GM04503 (cell line): Measurements from ENCODE around the gene DLK2.
A peak's percentile ranks its signal among the peaks of the same experiment; 100 is the strongest.
"Not testable (repeated sequence)": the region's sequence is repeated elsewhere in the genome, so short reads cannot be mapped to it uniquely, and the experiment has no call there.

Source experiments
- DNase-seq: peaks from one replicate; pipeline ENCODE4 v3.0.0-alpha.2; 2012; ENCODE audit warnings: low read depth

The DLK2 gene

DNA sequence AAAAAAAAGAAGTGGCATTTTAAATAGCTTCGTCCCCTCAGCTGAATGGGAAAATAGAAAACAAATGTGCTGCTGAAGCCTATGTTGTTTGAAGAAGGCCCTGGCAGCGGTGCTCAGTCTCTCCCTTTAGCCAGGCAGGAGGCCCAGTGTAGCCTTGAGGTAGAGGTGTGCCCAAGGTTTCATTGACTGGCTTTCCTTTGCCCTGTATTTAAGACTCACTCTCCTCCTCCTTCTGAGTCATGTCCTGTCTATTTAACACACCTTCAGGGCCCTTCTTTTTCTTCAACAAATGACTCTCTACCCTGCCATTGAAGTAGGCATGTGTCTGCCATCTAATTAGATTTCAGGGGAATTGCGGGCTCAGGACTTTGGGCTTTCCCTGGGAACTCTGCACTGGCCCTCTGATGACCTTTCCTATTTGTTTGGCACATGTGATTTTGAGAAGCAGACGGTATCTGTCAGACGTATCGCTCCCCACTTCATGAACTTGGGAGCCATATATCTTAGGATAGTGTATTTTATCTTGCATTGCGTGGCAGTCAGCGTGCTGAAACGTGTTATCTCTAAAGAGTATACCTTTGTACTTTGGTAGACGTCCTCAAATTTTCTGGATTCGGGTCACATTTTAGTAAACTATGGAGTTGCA, 26.4 kb upstream of the DLK2 start:
- DNase-seq: no peak

DNA sequence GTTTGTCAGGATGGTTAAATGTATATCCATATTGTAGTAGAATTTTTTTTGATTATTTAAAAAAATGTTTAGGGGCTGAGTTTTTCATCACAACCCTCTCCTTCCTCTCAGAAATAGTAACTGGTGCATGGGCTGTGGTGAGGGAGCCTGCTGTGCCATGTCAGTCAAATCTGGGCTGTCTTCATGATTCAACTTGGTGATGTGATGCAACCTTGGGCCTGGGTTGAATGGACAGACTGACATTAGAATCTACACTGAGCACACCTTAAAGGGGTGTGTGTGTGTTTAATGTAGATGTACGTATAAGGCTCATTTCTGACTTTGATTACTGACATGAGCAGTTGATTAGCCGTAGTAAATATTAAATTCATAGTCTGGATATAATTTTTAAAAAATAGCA, 25.7 kb upstream of the DLK2 start:
- no peak for DNase-seq

DNA sequence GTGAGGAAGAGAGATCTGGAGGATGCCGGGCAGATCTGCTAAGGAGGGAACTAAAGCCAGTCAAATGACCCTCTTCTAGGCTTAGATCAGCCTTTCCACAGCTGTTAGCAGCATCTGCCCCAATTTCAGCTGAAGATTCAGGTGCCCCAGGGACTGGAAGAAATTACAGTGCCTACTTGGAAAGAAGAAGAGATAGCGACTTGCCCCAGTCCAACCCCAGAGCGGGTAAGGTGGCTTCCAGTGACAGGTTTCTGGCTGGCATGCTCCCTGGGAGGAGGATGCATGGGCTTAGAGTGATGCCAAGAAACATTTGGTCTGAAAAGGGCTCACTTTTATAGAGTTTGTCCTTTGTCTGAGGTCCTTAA, 22.6 kb upstream of the DLK2 start:
- no peak for DNase-seq

DNA sequence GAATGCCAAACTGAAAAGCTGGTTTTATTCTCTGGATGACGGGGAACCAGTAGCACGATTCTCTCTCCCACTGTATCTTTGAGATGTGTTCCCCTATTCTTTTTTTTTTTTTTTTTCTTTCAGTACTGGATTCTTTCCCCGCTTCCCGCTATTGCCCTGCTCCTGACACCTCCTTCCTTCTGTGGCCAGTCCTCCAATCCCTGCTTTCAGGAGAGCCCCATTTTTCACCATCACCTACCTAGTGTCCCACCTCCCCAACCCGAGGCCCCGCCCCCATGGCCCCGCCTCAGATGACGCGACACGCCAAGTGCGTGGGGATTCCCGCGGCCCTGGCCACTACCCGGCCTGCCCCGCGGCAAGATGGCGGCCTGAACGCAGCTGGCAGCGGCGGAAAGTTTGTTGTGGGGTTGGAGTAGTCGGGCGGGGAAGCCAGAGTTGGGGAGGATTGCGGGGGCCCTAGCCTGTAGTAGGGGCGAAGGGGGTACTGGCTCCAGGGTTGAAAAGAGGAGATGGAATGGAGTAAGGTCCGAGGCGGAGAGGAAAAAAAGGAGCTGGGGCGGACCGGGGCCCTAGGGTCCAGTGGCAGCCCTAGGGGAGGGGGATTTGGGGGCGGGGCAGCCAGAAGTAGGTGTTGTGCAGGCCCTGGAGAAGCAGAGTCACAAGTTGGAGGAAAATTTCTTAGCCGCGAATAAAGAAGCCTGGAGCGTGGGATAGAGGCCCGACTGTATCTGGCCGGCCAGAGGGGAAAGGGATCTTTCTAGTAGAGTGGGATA, 22.1 kb upstream of the DLK2 start, which contains the start of gene TJAP1:
Gene TJAP1 (plus strand): TSS at position 336 of the 773 bp plus-strand sequence. CDS start 21,432 bp downstream, outside the sequence.
- peak; percentile 31 for DNase-seq

DNA sequence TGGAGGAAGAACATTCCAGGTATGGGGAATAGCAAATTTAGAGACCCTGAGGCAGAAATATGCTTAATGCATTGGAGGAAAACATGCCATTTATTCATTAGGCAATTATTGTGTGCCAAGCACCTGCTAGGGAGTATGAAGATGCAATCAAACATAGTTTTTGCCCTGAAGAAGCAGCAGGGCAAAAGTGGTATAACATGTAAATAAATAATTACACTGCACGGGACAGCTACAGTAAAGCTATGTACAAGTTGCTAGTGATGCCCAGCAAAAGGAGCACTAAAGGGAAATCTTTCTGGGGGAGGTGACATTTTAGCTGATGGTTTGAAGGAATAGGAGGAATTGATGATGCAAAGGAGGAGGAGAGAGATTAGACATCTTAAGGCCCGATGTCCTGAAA, 21.4 kb upstream of the DLK2 start:
- DNase-seq: no peak

DNA sequence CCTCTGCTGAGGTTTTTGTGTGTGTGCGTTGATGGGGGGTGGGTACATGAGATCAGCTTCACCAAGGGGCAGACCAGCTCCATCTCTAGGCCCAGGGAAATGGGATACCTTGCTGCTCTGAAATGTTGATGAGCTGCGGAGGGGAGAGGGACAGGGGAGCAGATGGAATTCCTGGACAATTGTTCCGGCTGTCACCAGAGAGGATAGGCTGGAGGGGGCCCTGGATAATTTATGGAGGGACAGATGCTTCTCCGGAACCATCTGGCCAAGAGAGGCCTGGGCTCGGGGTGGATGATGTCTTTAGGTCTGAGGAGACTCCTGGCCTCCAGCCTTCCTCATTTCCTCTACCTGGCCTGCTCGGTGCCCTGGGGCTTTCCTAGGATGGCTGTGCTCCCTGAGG, 20.2 kb upstream of the DLK2 start:
- DNase-seq: no peak

DNA sequence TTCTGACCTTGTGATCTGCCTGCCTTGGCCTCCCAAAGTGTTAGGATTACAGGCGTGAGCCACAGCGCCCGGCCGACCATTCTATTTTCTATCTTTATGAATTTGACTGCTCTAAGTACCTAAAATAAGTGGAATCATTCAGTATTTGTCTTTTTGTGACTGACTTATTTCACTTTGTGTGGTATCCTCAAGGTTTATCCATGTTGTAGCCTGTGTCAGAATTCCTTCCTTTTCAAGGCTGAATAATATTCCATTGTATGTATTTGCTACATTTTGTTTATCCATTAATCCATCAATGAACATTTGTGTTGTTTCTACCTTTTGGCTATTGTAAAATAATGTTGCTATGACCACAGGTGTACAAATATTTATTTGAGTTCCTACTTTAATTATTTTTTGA, 17.2 kb upstream of the DLK2 start:
- DNase-seq: no peak

DNA sequence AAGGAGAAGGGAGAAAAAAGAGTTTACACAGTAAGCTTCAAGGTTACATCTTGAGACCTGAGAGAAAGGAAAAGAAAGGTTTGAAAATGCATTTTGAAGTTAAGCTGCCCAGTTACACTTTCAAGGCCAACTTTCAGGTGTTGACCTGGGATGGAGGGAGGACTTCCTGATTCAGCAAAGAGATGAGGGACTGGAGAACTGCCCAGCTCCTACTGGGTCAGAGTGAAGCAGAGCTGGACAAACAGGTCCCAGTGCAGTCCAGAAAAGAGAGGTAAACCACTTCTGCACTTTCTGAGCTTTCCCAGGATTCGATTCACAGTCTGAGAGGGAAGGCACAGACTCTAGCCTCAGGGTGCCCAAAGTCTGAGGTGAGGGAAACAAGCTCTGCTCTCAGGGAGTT, 16.1 kb upstream of the DLK2 start:
- no peak for DNase-seq

DNA sequence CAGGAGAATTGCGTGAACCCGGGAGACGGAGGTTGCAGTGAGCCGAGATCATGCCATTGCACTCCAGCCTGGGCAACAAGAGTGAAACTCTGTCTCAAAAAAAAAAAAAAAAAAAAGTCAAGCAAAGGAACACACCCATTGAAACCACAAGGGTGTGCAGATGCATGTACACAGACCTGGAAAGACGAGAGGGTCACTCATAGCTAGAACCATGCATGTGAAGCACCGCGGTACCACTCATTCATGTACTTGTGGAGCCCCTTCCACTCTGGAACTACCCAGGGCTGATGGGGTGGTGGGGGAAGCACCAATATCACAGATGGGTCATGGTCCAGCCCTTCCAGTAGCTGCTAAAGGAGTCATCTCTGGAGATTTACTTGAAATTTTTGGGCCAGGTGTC, 14.6 kb upstream of the DLK2 start:
- DNase-seq: no peak

DNA sequence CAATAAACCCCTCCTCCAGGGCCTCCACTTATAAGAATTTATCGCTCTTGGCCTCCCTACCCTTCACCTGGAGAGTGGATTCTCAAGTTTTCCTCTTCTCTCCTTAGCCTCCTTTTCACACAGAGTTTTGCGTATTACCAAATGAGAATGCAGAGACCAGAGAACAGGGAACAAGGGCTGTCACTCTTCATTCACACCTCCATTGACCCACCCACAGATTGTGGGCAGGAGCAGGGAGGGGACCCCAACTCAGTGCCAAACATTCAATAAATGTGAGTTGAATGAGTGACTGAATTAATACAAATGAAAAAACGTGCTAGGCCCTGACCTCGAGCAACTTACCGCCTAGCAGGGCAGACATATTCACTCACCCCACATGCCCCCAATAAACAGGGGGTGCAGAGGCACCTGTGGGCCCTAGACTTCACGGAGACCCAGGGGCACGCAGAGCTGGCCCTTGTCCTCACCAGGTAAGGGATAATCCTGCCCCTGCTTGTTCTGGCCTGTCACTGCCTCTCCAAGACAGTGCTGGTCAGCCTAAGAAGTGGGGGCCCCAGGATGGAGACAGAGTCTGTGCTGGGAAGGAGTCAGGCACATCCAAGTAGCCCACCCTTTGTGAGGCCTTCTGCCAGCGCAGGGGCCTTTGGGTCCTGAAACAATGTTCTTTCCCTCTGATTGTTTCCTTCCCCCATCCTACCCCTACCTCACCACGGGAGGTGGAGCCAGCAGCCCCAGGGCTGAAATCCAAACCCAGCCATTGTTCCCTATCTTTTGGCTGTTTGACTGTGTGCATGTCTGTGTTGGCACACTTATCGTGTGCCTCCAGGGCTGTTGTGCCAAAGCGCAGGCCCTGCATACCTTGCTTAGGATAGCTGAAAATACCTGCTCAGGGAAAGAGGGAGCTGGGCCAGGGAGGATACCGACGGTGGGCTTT, 13.7 kb upstream of the DLK2 start:
- DNase-seq: no peak

DNA sequence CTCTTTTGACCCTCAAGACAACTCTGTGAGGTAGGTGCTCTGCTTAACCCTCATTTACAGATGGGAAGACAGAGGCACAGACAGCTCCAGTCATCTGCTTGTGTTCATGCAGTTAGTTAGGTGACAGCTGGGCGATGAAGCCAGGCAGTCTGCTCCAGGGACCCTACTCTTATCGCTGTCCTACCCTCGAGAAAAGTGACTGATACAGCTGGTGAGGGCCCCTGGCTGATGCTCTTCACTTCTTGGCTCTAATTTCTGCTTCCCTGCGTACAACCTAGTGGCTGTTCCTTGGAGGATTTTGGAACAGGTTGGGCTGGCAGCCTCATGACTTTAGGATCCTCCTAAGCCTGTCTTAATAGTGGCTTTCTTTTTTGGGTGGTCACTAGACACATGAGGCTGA, 12.9 kb upstream of the DLK2 start:
- DNase-seq: no peak

DNA sequence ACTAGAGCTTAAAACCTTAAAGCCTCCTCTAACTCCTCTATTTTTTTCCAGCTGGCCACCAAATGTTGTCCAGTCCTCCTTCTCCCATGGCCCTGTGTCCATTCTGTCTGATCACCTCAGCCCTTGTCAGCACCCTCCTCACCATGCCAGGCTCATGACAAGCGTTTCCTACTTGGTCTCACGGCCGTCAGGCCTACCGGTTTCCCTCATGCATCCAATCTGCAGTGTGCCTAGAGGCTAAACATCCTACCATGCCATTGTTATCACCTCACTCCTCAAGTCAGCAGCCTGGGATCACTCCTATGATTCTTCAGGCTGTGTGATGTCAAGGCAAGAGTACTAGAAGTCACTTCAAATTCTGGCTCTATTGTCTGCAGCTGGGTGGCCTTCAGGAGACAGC, 12.4 kb upstream of the DLK2 start:
- no peak for DNase-seq

DNA sequence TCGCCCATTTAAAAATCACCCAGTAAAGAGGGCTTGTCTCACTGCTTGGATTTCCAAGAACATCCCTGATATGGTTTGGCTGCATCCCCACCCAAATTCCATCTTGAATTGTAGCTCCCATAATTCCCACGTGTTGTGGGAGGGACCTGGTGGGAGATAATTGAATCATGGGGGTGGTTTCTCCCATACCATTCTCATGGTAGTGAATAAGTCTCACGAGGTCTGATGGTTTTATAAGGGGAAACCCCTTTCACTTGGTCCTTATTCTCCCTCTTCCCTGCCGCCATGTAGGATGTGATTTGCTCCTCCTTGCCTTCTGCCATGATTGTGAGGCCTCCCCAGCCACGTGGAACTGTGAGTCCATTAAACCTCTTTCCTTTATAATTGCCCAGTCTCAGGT, 11.9 kb upstream of the DLK2 start:
- not testable (repeated sequence) for DNase-seq

DNA sequence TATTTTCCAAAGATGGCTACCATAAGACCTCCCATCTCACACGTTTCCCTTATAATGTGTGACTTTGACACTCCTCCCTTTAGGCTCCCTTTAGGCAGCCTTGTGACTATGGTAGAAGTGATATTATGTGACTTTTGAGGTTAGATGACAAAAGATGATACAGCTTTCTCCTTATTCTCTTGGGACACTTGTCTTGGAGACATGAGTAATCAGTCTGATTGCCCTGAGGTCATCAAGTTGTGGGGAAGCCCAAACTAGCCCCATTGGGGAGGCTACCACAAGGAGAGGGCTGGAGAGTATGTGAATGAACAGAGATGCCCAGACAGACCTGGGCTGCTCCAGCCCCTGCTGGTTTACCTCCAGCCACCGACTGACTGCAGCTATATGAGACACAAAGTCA, 10.6 kb upstream of the DLK2 start:
- no peak for DNase-seq

DNA sequence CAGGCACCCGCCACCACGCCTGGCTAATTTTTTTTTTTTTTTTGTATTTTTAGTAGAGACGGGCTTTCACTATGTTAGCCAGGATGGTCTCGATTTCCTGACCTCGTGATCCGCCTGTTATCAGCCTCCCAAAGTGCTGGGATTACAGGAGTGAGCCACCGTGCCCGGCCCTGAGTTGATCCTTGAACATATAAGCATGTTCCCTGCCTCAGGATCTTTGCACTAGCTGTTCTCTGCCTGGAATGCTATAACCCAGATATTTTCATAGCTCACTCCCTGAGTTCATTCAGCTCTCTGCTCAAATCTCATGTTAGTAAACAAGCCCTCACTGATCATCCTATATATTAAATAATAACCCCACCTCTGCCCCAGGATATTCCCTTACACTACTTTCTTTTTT, 9.0 kb upstream of the DLK2 start:
- DNase-seq: no peak

DNA sequence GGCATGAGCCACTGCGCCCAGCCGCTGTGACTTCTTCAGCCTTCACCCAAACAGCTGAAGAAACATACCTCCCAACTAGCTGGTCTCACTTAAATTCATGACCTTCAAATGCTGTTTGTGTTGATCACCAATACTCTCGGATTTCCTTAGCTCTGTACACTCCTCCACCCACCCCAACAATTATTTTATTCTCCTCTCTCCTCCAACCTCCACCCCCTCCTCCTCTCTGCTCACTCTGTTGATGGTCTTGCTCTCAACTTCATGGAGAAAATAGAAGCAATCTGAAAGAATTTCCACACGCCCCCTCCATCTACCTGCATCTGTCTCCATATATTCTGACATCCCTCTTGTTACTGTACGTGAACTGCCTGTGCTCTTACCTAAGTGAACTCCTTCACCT, 6.6 kb upstream of the DLK2 start:
- DNase-seq: no peak

DNA sequence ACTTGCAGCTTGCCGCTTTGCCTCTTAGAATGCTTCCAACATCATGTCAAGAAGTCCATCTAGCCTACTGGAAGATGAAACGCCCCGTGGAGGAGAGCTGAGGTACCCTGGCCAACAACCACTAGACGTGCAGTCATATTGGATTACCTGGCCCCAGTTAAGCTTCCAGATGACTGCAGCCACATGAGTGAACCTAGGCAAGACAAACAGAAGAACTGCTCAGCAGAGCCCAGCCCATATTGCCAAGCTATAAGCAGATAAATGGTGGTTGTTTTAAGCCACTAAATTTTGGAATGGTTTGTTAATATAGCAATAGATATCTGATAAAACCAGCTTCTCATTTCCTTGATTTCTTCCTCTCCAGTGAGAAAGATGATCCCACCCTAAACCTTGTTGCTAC, 4.7 kb upstream of the DLK2 start:
- DNase-seq: no peak

DNA sequence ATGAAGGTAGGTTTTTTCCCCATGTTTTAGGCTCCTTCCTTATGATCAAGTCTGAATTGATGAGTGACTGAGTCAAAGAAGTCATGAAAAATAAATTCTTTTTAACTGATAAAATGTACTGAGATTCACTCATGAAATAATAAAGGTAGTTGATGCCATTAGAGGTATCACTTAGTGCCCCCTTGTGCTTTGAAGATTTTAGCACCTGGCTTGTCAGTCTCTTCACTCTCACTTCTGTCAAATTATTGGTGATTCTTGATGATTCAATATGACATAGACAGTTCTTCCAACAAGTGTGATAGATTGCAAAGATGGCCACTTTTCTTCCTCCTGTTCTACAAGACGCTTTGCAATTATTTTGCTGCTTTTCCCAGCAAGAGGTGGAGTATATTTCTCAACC, 4.2 kb upstream of the DLK2 start:
- no peak for DNase-seq

DNA sequence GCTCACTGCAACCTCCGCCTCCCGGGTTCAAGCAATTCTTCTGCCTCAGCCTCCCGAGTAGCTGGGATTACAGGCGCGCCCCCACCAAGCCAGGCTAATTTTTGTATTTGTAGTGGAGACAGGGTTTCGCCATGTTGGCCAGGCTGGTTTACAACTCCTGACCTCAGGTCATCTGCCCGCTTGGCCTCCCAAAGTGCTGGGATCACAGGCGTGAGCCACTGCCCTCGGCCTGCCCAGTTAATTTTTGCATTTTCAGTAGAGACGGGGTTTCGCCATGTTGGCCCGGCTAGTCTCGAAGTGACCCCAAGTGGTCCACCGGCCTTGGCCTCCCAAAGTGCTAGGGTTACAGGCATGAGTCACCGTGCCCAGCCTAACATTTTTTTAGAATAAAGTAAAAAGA, 2.8 kb upstream of the DLK2 start:
- DNase-seq: not testable (repeated sequence)

DNA sequence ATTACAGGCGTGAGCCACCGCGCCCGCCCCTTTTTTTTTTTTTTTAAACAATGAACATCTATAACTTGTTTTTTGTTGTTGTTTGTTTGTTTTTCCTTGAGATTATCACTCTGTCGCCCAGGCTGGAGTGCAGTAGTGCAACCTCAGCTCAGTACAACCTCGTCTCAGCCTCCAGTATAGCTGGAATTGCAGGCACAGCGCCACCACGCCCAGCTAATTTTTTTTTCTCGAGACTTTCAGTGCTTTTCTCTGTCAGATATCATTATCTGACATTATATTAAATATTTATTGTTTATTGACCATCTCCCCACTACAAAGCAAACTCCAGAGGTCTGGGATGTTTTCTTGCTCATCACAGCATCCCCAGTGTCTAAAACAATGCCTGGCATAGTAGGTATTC, 2.3 kb upstream of the DLK2 start:
- DNase-seq: no peak

DNA sequence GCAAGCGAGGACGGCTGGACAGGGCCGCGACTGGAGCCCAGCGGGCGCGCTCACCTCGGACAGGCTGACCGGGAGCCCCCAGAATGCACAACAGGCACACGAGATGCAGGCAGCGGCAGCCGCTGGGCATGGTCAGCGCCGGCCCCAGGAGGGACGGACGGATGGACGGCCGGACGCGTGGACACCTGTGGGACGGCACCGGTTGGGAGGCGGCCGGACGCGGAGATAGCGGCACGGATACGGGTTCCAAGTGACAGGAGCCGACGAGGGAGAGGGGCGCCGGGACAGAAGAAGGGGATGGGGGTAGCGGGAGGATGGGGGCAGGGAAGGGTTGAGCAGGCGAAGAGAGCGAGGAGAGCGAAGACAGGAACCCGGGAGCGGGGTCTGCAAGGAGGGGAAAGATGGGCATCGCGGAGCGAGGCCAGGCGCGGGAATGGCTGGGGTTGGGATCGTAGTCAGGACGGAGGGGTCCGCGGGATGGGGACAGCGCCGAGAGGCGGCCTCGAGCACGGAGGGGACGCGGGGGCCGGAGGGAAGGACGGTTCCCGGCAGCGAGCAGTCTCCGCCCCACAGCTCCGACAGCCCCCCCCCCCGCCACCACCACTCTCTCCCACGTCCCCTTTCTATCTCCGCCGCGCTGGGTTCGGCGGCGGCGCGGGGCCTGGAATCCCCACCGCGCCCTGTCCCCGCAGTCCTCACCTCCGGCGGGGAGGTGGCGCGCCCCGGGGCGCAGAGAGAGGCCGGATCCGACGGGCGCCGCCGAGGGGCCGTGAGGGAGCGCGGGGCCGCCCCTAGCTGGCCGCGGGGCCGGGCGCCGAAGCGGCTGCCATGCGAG, 435 bp downstream of the DLK2 start:
- no peak for DNase-seq

DNA sequence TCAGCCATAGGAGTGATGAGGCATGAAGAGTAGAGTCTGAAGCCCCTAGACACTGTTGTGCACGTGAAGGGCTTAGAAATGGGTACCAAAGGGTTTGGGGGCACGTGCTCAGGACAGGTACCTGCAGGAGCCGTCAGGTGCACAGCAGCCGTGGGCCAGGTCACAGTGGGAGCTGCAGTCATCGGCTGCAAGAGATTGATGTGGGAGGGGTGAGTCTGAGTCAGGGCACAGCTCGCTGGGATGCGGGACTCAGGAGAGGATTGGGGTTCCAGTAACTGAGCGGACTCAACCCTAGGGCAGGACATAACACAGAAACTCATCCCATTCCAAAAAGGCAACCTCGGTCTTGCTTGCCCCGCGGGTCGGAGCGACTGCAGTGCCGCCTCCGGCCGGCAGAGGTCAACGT, 1.1 kb downstream of the DLK2 start:
- DNase-seq: no peak
